Thyroid gland (tissue), 4 donors: ENCODE measurements around the gene KCNAB1.

Experiments used
- POLR2A ChIP-seq, 2 donors: fragments of 450-650 bp; IDR thresholded peaks; one replicate each; pipeline ENCODE4 v1.6.1; 2017; ENCODE audit warnings: antibody characterized with exemption in 2 of 2, mild to moderate bottlenecking in 2 of 2, moderate library complexity in 1 of 2
- TF ChIP-seq, protein P1 (sequence below), 6 experiments: fragments of 200-600 bp in 3 of 6; fragments of 450-650 bp in 3 of 6; sonication (generic) in 3 of 6; IDR thresholded peaks; one replicate each; pipeline ENCODE4 v1.5.1; 2016 to 2019; ENCODE audit warnings: antibody characterized with exemption in 6 of 6, mild to moderate bottlenecking in 2 of 6, inconsistent platforms in 1 of 6, moderate library complexity in 1 of 6

DNA sequence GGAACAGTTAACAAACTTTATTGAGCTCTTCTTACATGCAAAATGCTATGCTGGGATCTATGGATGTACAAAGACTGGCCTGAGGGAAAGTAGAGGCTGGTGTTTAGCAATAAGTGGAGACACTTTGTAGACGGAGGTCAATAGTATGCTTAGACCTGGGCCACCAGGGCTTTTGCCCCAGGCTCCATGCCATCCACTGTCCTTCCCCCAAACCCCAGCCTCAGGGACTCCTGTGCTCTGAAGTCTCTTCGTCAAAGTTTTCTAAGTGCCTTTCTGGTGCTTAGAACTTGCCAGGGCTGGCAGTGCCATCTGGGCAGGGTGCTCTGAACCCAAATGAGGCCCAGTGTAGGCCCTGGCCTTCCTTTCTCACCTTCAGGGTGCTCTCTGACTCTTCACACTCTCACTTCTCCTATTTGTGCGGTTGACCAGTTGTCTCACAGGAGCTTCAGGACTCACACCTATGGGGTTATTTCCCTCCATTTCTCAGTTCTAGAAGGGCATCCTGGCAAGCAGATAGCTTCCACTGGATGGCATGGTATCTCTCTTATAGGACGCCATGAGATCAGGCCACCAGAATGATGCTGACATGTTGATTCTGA lies 21.8 kb upstream of the KCNAB1 start:
- TF ChIP-seq POLR2A (IDR thresholded peaks at IDR 0.05): no peak
- TF ChIP-seq, protein P1, sequence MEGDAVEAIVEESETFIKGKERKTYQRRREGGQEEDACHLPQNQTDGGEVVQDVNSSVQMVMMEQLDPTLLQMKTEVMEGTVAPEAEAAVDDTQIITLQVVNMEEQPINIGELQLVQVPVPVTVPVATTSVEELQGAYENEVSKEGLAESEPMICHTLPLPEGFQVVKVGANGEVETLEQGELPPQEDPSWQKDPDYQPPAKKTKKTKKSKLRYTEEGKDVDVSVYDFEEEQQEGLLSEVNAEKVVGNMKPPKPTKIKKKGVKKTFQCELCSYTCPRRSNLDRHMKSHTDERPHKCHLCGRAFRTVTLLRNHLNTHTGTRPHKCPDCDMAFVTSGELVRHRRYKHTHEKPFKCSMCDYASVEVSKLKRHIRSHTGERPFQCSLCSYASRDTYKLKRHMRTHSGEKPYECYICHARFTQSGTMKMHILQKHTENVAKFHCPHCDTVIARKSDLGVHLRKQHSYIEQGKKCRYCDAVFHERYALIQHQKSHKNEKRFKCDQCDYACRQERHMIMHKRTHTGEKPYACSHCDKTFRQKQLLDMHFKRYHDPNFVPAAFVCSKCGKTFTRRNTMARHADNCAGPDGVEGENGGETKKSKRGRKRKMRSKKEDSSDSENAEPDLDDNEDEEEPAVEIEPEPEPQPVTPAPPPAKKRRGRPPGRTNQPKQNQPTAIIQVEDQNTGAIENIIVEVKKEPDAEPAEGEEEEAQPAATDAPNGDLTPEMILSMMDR (IDR thresholded peaks at IDR 0.05): no peak
